ENCODE data around the gene GNL1. TPM values are rescaled to one million over a fixed set of nuclear protein-coding genes. Genes with fewer than 3 reads are reported as not detected.

Gene GNL1
- total RNA-seq, 1 donor, result 40.8 TPM

DNA sequence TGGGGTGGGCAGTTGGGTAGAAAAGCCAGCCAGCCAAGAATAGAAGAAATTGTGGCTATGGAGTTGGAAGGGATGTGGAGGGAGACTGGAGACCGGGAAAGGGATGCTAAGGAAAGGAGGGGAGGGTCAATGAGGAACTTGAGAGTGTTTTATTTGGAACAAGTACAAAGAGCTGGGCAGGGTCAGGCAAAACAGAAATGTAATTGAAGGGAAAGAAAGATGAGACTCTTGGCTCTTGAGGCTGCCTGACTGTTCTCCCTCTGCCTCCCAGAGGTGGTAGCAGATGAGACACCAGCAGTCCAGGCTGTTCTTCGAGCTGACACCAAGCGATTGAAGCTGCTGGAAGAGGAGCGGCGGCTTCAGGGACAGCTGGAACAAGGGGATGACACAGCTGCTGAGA is 27.6 kb upstream of the GNL1 start:
- Histone ChIP-seq H3K4me3 (ENCODE audit: low read length) (no peak overlapping the region), H3K9me3 (ENCODE audit: low read depth, low read length) (no peaks in the 10 kb centered on the region), H3K4me1 (ENCODE audit: insufficient read depth, low read length) (no peaks in the 10 kb centered on the region), H3K27me3 (ENCODE audit: insufficient read depth, low read length) (no peaks in the 10 kb centered on the region)

DNA sequence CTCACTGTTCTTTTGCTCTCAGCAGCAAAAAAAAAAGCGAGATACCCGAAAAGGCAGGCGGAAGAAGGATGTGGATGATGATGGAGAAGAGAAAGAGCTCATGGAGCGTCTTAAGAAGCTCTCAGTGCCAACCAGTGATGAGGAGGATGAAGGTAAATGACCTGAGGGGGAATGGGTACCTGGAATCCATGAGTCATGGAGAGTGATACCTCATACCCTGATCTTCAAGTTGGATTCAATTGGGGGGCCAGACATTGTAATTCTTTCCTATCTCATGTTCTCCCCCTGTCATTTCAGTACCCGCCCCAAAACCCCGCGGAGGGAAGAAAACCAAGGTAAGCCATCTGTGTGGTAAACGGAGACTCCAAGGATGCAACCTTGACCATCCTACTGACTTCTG is 21.8 kb upstream of the GNL1 start:
- Histone ChIP-seq H3K4me1 (ENCODE audit: insufficient read depth, low read length) (peaks cover 10% of the 10 kb centered on the region), H3K9me3 (ENCODE audit: low read depth, low read length) (no peaks in the 10 kb centered on the region), H3K27me3 (ENCODE audit: insufficient read depth, low read length) (no peaks in the 10 kb centered on the region), H3K4me3 (ENCODE audit: low read length) (no peak overlapping the region)

DNA sequence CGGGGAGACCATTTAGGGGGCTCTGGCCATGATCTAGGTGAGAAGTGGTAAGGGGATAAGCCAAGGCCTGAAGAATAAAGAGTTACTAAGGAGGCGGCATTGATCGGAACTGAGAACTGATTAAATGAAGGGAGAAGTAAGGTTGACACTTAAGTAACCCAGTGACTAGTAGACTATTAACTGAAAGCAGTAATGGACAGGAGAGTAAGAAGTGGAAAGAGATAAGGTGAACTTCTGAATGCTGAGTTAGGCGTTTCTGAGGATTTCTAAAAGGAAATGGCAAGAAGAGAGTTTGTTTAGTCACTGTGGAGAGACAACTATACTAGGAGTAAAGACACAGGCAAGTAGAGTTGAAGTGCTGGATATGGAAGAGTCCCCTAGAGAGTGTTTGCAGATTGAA is 16.8 kb upstream of the GNL1 start:
- Histone ChIP-seq H3K4me3 (ENCODE audit: low read length) (no peak overlapping the region), H3K27me3 (ENCODE audit: insufficient read depth, low read length) (no peaks in the 10 kb centered on the region), H3K4me1 (ENCODE audit: insufficient read depth, low read length) (peaks cover 36% of the 10 kb centered on the region), H3K9me3 (ENCODE audit: low read depth, low read length) (no peaks in the 10 kb centered on the region)

DNA sequence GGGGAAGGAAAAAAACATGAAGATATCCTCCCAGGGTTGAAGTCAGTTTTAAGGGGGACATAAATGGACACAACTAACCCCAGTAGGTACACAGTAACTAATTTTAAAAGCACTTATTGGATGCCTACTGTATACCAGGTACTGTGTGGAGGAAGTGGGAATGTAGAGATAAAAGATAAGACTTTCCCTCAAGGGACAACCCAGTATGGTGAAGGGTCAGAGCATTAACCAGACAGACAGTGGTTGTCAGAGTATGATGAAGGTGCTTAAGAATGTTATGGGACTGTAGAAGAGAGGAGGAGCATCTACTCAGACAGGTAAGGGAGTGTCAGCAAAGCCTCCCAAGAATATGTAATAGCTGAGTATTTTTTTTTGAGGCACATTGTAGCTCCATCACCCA is 15.9 kb upstream of the GNL1 start:
- H3K4me3 ChIP-seq (ENCODE audit: low read length), result peak overlapping the region; percentile 85
- H3K27me3 ChIP-seq (ENCODE audit: insufficient read depth, low read length), result no peaks in the 10 kb centered on the region
- H3K4me1 ChIP-seq (ENCODE audit: insufficient read depth, low read length), result peaks cover 36% of the 10 kb centered on the region
- no peaks in the 10 kb centered on the region for H3K9me3 ChIP-seq (ENCODE audit: low read depth, low read length)

DNA sequence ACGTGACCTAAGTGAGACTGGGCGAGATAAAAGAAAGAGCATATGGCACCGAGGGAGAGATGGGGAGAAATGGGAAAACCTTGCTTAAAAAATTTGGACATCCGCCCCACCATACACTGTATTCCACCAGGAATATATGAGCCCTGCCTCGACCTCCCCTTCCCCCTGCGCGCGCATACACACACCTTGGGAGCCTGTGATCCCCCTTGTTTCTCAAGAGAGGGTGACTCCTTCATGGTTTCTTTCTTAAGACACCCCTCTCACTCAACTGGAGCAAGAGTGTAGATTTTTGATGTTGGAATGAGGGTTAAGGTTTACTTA is 15.4 kb upstream of the GNL1 start:
- no peaks in the 10 kb centered on the region for H3K9me3 ChIP-seq (ENCODE audit: low read depth, low read length)
- H3K4me1 ChIP-seq (ENCODE audit: insufficient read depth, low read length), result peaks cover 36% of the 10 kb centered on the region
- H3K27me3 ChIP-seq (ENCODE audit: insufficient read depth, low read length), result no peaks in the 10 kb centered on the region
- H3K4me3 ChIP-seq (ENCODE audit: low read length), result peak overlapping the region; percentile 85

DNA sequence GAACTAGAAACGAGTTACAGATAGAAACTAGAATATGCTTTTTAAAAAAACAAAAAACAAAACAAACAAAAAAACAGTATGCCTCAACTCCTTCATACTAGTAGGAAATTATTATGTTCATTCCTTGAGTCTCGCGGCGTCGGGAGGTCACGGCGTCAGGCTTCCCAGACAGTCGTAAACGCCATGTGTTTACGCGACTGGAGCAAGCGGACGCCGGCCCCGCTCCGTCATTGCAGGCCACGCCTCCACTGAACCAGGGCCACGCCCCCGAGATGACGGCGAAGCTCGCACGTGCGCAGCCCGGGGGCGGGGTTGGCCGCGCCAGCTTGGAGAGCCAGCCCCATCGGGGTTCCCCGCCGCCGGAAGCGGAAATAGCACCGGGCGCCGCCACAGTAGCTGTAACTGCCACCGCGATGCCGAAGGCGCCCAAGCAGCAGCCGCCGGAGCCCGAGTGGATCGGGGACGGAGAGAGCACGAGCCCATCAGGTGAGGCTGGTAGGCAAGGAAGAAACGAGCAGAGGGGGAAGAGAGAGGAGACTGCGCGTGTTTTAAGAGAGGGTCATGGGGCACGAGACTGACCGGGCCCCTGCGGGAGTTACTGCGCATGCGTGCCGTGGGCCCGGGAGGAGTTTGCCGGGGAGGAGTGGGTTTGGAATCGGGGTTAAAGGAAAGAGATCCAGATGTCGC is 14.9 kb upstream of the GNL1 start, which contains the start of gene ABCF1:
TSS of gene ABCF1 (plus strand) at position 368 of the 687 bp plus-strand sequence. CDS start at position 414, 46 bp downstream.
- no peaks in the 10 kb centered on the region for H3K9me3 ChIP-seq (ENCODE audit: low read depth, low read length)
- H3K4me3 ChIP-seq (ENCODE audit: low read length), result peak within 1 kb of the TSS; percentile 85
- H3K4me1 ChIP-seq (ENCODE audit: insufficient read depth, low read length), result peaks cover 36% of the 10 kb centered on the region
- no peaks in the 10 kb centered on the region for H3K27me3 ChIP-seq (ENCODE audit: insufficient read depth, low read length)

DNA sequence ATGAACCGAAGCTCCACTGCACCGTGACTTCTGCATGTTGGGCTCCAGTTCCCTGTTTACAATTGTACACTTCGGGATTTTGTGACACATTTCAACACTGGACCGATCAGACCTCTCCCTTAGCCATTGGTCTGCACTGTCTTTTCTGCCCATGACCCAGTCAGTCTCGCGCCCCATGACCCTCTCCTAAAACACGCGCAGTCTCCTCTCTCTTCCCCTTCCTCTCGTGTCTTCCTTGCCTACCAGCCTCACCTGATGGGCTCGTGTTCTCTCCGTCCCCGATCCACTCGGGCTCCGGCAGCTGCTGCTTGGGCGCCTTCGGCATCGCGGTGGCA is 14.4 kb upstream of the GNL1 start:
- peaks cover 35% of the 10 kb centered on the region for H3K4me1 ChIP-seq (ENCODE audit: insufficient read depth, low read length)
- no peaks in the 10 kb centered on the region for H3K27me3 ChIP-seq (ENCODE audit: insufficient read depth, low read length)
- no peaks in the 10 kb centered on the region for H3K9me3 ChIP-seq (ENCODE audit: low read depth, low read length)
- peak overlapping the region; percentile 85 for H3K4me3 ChIP-seq (ENCODE audit: low read length)

DNA sequence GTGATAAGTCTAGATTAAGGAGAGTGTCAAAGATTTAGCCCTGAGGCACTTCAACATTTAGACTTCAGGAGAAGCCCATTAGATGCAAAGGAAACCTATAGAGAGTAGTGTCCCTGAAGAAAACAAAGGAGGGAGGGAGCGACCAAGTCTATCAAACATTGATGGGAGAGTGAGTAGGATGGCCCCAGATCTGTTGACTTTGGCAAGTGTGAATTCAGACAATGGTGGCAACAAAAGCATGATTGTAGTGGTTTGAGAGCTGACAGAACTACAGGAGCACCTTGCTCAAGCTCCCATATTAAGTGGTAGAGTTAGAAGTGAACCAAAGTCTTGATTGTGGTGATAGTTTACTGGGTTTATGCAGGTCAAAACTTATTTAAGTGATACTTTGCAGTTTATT is 14.0 kb upstream of the GNL1 start:
- no peaks in the 10 kb centered on the region for H3K9me3 ChIP-seq (ENCODE audit: low read depth, low read length)
- peak overlapping the region; percentile 85 for H3K4me3 ChIP-seq (ENCODE audit: low read length)
- H3K27me3 ChIP-seq (ENCODE audit: insufficient read depth, low read length), result no peaks in the 10 kb centered on the region
- peaks cover 30% of the 10 kb centered on the region for H3K4me1 ChIP-seq (ENCODE audit: insufficient read depth, low read length)

DNA sequence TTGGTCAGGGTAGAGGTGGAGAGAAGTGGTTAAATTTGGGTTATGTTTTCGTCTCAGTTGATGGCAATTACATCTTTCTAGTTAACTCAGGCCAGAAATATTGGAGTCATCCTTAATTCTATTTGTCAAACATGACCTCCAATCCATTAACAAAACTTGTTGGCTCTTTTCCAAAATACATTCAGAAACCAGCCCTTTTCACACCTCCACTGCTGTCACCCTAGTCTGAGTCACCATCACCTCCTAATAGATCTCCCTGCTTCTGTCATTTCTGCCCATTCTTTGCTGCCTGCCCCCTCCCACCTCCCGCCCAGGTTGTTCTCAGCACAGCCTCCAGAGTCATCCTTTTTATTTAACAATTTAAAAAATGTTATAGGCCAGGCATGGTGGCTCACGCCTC is 12.0 kb upstream of the GNL1 start:
- no peak overlapping the region for H3K4me3 ChIP-seq (ENCODE audit: low read length)
- H3K9me3 ChIP-seq (ENCODE audit: low read depth, low read length), result no peaks in the 10 kb centered on the region
- H3K4me1 ChIP-seq (ENCODE audit: insufficient read depth, low read length), result peaks cover 27% of the 10 kb centered on the region
- H3K27me3 ChIP-seq (ENCODE audit: insufficient read depth, low read length), result no peaks in the 10 kb centered on the region

DNA sequence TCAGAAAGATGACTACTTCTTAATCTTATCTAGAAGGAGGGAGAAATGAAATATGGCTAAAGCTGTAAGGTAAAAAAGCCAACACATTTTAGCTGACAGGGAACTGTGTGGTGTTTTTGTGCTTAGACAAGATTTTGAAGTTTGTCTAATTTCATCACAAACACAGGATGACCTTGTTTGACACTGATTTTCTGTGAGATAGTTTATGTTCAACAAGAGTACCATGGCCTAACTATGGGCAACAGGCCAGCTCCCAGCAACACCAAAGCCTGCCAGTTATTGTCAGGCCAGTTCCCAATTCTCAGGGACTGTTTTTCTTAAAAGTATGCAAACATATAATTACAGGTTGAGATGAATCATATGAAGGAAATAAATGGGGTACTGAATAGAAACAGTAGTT is 9.5 kb upstream of the GNL1 start:
- H3K9me3 ChIP-seq (ENCODE audit: low read depth, low read length), result no peaks in the 10 kb centered on the region
- H3K4me1 ChIP-seq (ENCODE audit: insufficient read depth, low read length), result peaks cover 8% of the 10 kb centered on the region
- H3K27me3 ChIP-seq (ENCODE audit: insufficient read depth, low read length), result no peaks in the 10 kb centered on the region
- H3K4me3 ChIP-seq (ENCODE audit: low read length), result no peak overlapping the region

DNA sequence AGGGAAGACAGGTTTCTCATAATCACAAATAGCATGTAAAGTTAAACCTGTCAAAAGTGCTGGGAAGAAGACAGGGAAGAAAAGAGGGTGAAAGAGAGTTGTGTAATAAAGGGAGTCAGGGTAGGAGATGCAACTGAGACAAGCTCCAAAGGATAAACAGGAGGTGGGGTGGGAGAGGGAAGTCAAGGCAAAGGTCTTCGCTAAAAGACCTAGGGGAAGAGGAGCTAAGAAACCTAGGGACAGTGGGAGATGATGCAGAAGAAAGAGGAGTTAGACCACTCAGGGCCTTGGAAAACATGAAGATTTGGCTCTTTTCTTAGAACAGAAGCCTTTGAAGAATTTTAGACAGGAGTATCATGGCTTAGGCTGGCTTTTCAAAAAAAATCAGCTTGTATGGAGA is 7.8 kb upstream of the GNL1 start:
- no peaks in the 10 kb centered on the region for H3K4me1 ChIP-seq (ENCODE audit: insufficient read depth, low read length)
- H3K4me3 ChIP-seq (ENCODE audit: low read length), result no peak overlapping the region
- H3K9me3 ChIP-seq (ENCODE audit: low read depth, low read length), result no peaks in the 10 kb centered on the region
- no peaks in the 10 kb centered on the region for H3K27me3 ChIP-seq (ENCODE audit: insufficient read depth, low read length)

DNA sequence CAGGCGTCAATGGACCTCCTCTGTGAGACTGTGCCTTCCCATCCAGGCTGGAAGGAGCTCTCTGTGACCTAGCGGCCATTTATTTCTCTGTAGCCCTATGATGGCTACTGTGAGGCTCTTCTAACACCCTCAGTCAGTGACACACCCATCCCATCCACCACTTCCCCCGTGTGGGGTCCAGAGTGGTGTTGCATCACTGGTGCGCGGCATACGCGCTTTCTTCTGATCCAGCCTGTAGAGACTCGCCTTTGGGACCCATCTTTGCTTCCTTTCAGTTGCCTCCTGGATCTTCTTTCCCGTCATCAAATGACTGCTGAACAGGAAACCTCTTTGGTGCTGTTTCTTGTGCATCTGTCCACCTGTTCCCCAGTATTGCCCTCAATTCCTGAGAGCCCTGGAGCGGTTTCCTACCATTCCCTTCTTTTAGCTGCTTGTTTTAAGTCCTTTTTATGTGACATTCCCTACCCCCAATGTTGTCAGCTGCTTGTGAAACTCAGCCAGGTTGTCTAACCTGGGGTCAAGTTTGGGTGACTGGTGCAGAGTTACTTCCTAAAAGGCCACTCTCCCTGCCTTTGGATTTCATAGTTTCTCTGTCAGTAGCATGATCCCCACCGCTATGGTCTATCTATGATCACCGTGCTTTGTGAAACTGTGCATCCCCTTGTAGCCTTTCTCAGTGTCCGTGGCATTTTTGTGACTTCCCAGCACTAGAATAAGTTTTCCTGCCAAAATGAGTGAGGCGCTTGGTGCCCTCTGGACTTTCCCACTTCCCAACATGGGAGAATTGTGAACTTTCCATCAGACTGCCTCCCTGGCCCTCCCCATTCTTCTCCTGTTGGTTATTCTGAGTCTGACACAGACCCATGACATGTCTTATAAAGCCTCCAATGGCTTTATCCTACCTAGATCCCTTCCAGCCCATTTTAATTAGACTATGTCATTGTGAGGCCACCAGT is 6.5 kb upstream of the GNL1 start:
- no peaks in the 10 kb centered on the region for H3K9me3 ChIP-seq (ENCODE audit: low read depth, low read length)
- no peaks in the 10 kb centered on the region for H3K27me3 ChIP-seq (ENCODE audit: insufficient read depth, low read length)
- peaks cover 8% of the 10 kb centered on the region for H3K4me1 ChIP-seq (ENCODE audit: insufficient read depth, low read length)
- H3K4me3 ChIP-seq (ENCODE audit: low read length), result no peak overlapping the region

DNA sequence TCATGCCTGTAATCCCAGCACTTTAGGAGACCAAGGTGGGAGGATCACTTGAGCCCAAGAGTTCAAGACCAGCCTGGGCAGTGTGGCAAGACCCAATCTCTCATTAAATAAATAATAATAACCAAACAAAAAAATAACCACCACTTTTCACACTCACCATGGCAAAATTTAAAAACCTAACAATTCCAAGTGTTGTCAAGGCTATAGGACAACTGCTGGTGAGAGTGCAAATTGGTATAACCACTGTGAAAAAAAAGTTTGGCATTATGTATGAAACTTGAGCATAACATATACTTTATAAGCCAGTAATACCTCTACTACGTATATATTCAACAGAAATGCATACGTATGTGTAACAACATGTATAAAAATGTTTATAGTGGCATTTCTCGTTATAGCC is 4.6 kb upstream of the GNL1 start:
- H3K27me3 ChIP-seq (ENCODE audit: insufficient read depth, low read length), result no peaks in the 10 kb centered on the region
- no peaks in the 10 kb centered on the region for H3K9me3 ChIP-seq (ENCODE audit: low read depth, low read length)
- peaks cover 13% of the 10 kb centered on the region for H3K4me1 ChIP-seq (ENCODE audit: insufficient read depth, low read length)
- H3K4me3 ChIP-seq (ENCODE audit: low read length), result no peak overlapping the region

DNA sequence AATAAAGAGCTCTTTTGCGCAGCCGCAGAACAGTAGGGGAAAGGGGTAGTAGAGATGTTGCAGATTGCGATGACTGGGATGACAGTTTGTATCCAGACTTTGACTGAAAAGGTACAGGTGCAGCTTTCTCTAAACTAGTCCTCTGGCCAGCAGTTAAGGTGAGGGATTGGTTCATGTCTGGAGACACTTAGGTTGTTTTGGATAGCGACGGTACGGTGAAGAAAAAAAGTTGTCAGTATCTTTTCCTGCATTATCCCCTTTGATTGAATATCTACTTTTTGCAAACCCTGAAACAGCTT is 1.3 kb upstream of the GNL1 start:
- Histone ChIP-seq H3K4me1 (ENCODE audit: insufficient read depth, low read length) (peaks cover 24% of the 10 kb centered on the region), H3K27me3 (ENCODE audit: insufficient read depth, low read length) (no peaks in the 10 kb centered on the region), H3K4me3 (ENCODE audit: low read length) (peak overlapping the region; percentile 67), H3K9me3 (ENCODE audit: low read depth, low read length) (no peaks in the 10 kb centered on the region)

DNA sequence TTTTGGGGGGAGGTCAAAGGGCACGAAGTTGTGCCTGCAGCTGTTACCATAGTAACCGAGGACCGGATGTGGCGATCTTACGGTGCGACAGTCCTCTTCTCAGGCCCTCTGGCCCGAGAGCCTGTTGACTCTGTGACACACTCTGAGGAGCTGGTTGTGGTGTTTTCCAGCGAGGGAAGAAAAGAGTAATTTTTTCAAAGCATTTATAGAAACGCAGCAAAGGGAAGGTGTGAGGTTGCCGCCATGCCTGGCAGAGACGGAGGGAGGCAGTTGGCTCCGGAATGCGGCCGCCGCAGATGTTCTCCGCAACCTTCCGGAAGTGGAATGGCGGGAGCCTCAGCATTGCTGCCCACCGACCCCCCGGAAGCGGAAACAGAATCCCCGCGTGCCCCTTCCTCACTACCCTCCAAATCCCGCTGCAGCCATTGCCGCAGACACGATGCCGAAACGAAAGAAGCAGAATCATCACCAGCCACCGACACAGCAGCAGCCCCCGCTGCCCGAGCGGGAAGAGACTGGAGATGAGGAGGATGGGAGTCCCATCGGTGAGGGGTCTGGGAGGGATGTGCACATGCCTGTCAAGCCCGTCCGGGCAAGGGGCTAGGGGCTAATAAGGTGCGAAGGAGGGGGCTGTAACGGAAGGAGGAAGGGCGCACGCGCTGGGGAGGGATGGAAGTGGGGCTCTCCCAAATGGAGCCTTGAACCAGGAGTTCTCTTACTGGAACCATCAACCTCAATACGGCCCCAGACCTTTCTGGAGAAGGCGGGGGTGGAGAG is 805 bp upstream of the GNL1 start, which contains the start of gene PRR3:
TSS of gene PRR3 (plus strand) at position 390 of the 777 bp plus-strand sequence. CDS start at position 440, 50 bp downstream.
- H3K27me3 ChIP-seq (ENCODE audit: insufficient read depth, low read length), result no peaks in the 10 kb centered on the region

More for the DNA sequence above, 805 bp upstream of the GNL1 start, which contains the start of gene PRR3:
- peak within 1 kb of the TSS; percentile 67 for H3K4me3 ChIP-seq (ENCODE audit: low read length)
- H3K9me3 ChIP-seq (ENCODE audit: low read depth, low read length), result no peaks in the 10 kb centered on the region
- peaks cover 24% of the 10 kb centered on the region for H3K4me1 ChIP-seq (ENCODE audit: insufficient read depth, low read length)
